Kidney tubule cell (primary cell): ENCODE data around the gene CDK5.
"Not testable (repeated sequence)": the region's sequence is repeated elsewhere in the genome, so short reads cannot be mapped to it uniquely, and the experiment has no call there.

Experiments used
- DNase-seq: peaks from one replicate; pipeline ENCODE4 v3.0.0-alpha.2; 2018; ENCODE audit warnings: low spot score

CDK5 gene

GRCh38 chr7:151033864-151034249 lies 23.8 kb downstream of the CDK5 start:
- DNase-seq: no peak

GRCh38 chr7:151032936-151033863 lies 24.5 kb downstream of the CDK5 start:
- no peak for DNase-seq

- DNase-seq: no peak
Measured at GRCh38 chr7:151031011-151031410, 26.7 kb downstream of the CDK5 start.

- no peak for DNase-seq
Measured at GRCh38 chr7:151028948-151029501, 28.7 kb downstream of the CDK5 start.

GRCh38 chr7:151028131-151028947 lies 29.4 kb downstream of the CDK5 start, which contains the start of gene ABCB8:
Gene ABCB8, plus strand, starts transcription at chr7:151028450. Its CDS starts 66 bp downstream, at chr7:151028516.
- DNase-seq: peak; percentile 99

- DNase-seq: not testable (repeated sequence)
Measured at GRCh38 chr7:151027728-151028130, 30.0 kb downstream of the CDK5 start.

GRCh38 chr7:151026771-151027727 lies 30.6 kb downstream of the CDK5 start:
- not testable (repeated sequence) for DNase-seq

- DNase-seq: peak; percentile 84
Measured at GRCh38 chr7:151025924-151026671, 31.6 kb downstream of the CDK5 start.

- peak; percentile 69 for DNase-seq
Measured at GRCh38 chr7:151024435-151025056, 33.2 kb downstream of the CDK5 start, which contains the start of gene ATG9B. Gene ATG9B, minus strand, starts transcription at chr7:151024494. Its CDS starts 71 bp downstream, at chr7:151024423.

GRCh38 chr7:151023232-151023631 lies 34.5 kb downstream of the CDK5 start:
- DNase-seq: no peak

GRCh38 chr7:151020231-151020630 lies 37.5 kb downstream of the CDK5 start:
- no peak for DNase-seq

- DNase-seq: no peak
Measured at GRCh38 chr7:151019130-151019447, 38.6 kb downstream of the CDK5 start.

- DNase-seq: no peak
Measured at GRCh38 chr7:151018421-151019129, 39.1 kb downstream of the CDK5 start.

- peak; percentile 51 for DNase-seq
Measured at GRCh38 chr7:151017953-151018420, 39.7 kb downstream of the CDK5 start.

GRCh38 chr7:151017370-151017952 lies 40.2 kb downstream of the CDK5 start:
- no peak for DNase-seq

- DNase-seq: no peak
Measured at GRCh38 chr7:151016942-151017341, 40.8 kb downstream of the CDK5 start.

GRCh38 chr7:151016505-151016904 lies 41.2 kb downstream of the CDK5 start:
- no peak for DNase-seq

- no peak for DNase-seq
Measured at GRCh38 chr7:151015967-151016366, 41.7 kb downstream of the CDK5 start.

- DNase-seq: no peak
Measured at GRCh38 chr7:151014950-151015349, 42.7 kb downstream of the CDK5 start.
